Measurements from ENCODE around the gene WNT3A. TPM values are rescaled to one million over a fixed set of nuclear protein-coding genes. Genes with fewer than 3 reads are reported as not detected.

WNT3A gene
- total RNA-seq, 1 experiment from 2014 or later: 0.24 TPM

DNA sequence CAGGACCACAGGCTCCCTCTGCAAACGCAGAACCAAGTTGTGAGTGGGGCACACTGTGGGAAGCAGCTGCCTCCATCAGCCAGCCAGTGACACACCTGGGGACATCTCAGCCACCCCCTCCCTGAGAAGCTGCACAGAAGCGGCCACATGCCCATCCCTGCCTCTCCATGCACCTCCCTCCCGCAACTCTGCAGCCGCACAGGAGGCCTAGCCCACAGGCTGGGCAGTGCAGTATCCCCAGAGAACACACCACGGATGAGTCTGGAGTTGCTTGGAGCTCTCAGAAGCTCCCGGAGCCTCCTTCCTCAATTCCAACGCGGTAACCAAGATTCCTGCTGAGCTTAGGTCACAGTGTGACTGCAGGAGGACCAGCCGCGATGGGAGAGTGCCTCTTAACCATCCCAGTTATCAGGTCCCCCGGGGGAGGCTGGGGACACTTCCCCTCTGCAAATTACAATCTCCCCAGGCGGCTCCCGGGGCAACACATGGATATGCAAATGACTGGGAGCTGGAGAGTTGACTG is 1.2 kb upstream of the WNT3A start:
- Histone ChIP-seq H3K9me2 (ENCODE audit: insufficient read depth) (no peaks in the 10 kb centered on the region), H3K4me3 (no peak overlapping the region), H2AFZ (no peak overlapping the region), H4K20me1 (ENCODE audit: insufficient read depth) (no peaks in the 10 kb centered on the region), H3K4me2 (no peak overlapping the region), H3K27me3 (ENCODE audit: insufficient read depth, low read depth) (peaks cover 17% of the 10 kb centered on the region), H3K36me3 (ENCODE audit: low read depth) (no peaks in the 10 kb centered on the region), H3K4me1 (replicated peaks; ENCODE audit: insufficient read depth) (no peaks in the 10 kb centered on the region), H3F3A (ENCODE audit: insufficient read depth, low read depth) (peaks cover 3% of the 10 kb centered on the region; the same call in 1 of the 2 replicates), H3K27ac (no peak overlapping the region), H3K9me3 (ENCODE audit: insufficient read depth, low read depth) (no peaks in the 10 kb centered on the region), H3K79me2 (ENCODE audit: low read depth) (no peaks in the 10 kb centered on the region)
- no peak for DNase-seq
- no TSS peak for BruUV-seq (replicated peaks)
- ChIA-PET POLR2A (ENCODE audit: unreplicated experiment) (interaction anchor here (1.0 kb wide), 1 partner anchor 39 kb away, joined by 3 read pairs; no protein-coding TSS in a partner anchor), CTCF (interaction anchor here (0.6 to 1.4 kb wide), 8 partner anchors 40 to 332 kb away, joined by 3 to 10 read pairs (median 5); partner anchors contain the start of gene ARF1)
- intact Hi-C loops (cut with micrococcal nuclease; ENCODE audit: unreplicated experiment): loop anchor here (2.0 to 5.0 kb wide), 3 partner anchors 37 to 97 kb away; partner anchors contain the start of genes ARF1 and C1orf35
- TF ChIP-seq CTCF (conservative IDR thresholded peaks at IDR 0.05) (no peak), EZH2 (IDR thresholded peaks at IDR 0.05; ENCODE audit: low read depth) (no peak)

GRCh38 chr1:228006034-228006785 is 588 bp upstream of the WNT3A start:
- H4K20me1 ChIP-seq (ENCODE audit: insufficient read depth): no peaks in the 10 kb centered on the region
- DNase-seq: no peak
- H3K79me2 ChIP-seq (ENCODE audit: low read depth): no peaks in the 10 kb centered on the region
- no peaks in the 10 kb centered on the region for H3K9me2 ChIP-seq (ENCODE audit: insufficient read depth)
- TF ChIP-seq EZH2 (IDR thresholded peaks at IDR 0.05; ENCODE audit: low read depth) (no peak), CTCF (conservative IDR thresholded peaks at IDR 0.05) (no peak)
- no TSS peak for BruUV-seq (replicated peaks)
- H2AFZ ChIP-seq: no peak overlapping the region
- CTCF ChIA-PET: interaction anchor here (0.6 to 1.4 kb wide), 4 partner anchors 38 to 76 kb away, joined by 3 to 10 read pairs (median 4); partner anchors contain the start of gene ARF1
- intact Hi-C loops (cut with micrococcal nuclease; ENCODE audit: unreplicated experiment): loop anchor here (5.0 kb wide), 1 partner anchor 76 kb away; the partner anchor contains the start of gene ARF1
- H3K4me2 ChIP-seq: no peak overlapping the region
- no peaks in the 10 kb centered on the region for H3K4me1 ChIP-seq (replicated peaks; ENCODE audit: insufficient read depth)
- H3K4me3 ChIP-seq: no peak overlapping the region
- peaks cover 17% of the 10 kb centered on the region for H3K27me3 ChIP-seq (ENCODE audit: insufficient read depth, low read depth)
- no peaks in the 10 kb centered on the region for H3K36me3 ChIP-seq (ENCODE audit: low read depth)
- POLR2A ChIA-PET (ENCODE audit: unreplicated experiment): interaction anchor here (1.0 kb wide), 1 partner anchor 39 kb away, joined by 3 read pairs; no protein-coding TSS in a partner anchor
- H3K9me3 ChIP-seq (ENCODE audit: insufficient read depth, low read depth): no peaks in the 10 kb centered on the region
- H3F3A ChIP-seq (ENCODE audit: insufficient read depth, low read depth): peaks cover 3% of the 10 kb centered on the region; the same call in 1 of the 2 replicates
- no peak overlapping the region for H3K27ac ChIP-seq

GRCh38 chr1:228007049-228007800 is 427 bp downstream of the WNT3A start:
- H3K27ac ChIP-seq: no peak overlapping the region
- H3K9me3 ChIP-seq (ENCODE audit: insufficient read depth, low read depth): no peaks in the 10 kb centered on the region
- no peaks in the 10 kb centered on the region for H3K79me2 ChIP-seq (ENCODE audit: low read depth)
- CTCF ChIA-PET: interaction anchor here (0.6 to 0.7 kb wide), 2 partner anchors 37 to 51 kb away, joined by 3 to 6 read pairs; no protein-coding TSS in a partner anchor
- no peak overlapping the region for H3K4me2 ChIP-seq
- no peaks in the 10 kb centered on the region for H3K36me3 ChIP-seq (ENCODE audit: low read depth)
- no peak overlapping the region for H3K4me3 ChIP-seq
- H3K9me2 ChIP-seq (ENCODE audit: insufficient read depth): no peaks in the 10 kb centered on the region
- no peak for TF ChIP-seq CTCF (conservative IDR thresholded peaks at IDR 0.05)
- no peak for TF ChIP-seq EZH2 (IDR thresholded peaks at IDR 0.05; ENCODE audit: low read depth)
- H3F3A ChIP-seq (ENCODE audit: insufficient read depth, low read depth): peaks cover 3% of the 10 kb centered on the region; the same call in 1 of the 2 replicates
- peaks cover 24% of the 10 kb centered on the region for H3K27me3 ChIP-seq (ENCODE audit: insufficient read depth, low read depth)
- POLR2A ChIA-PET (ENCODE audit: unreplicated experiment): no interaction called here
- H3K4me1 ChIP-seq (replicated peaks; ENCODE audit: insufficient read depth): no peaks in the 10 kb centered on the region
- intact Hi-C loops (cut with micrococcal nuclease; ENCODE audit: unreplicated experiment): loop anchor here (5.0 kb wide), 1 partner anchor 75 kb away; the partner anchor contains the start of gene ARF1
- no TSS peak for BruUV-seq (replicated peaks)
- H4K20me1 ChIP-seq (ENCODE audit: insufficient read depth): no peaks in the 10 kb centered on the region
- no peak overlapping the region for H2AFZ ChIP-seq
- DNase-seq: no peak
